ENCODE measurements around the gene LDHAL6B.

The LDHAL6B gene

DNA sequence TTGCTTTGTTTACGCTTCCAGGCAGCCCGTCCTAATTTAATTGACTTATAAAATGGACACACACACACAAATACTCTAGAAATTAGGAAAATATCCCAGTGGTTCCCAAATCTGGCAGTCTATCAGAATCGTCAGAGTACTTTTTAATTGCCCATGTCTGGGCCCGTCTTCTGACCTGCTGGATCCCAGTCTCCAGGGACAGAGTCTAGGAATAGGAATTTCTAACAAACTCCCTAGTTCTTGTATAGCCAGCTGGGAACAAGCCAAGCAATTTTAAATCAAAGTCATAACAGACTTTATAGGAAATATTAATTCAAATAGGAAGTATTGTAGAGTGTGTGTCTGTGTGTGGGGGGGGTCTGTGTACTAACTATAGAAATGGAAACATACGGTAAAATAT lies 33.4 kb downstream of the LDHAL6B start:
- Histone ChIP-seq H3K9ac (ENCODE audit: low read length) (no peak overlapping the region), H3K4me1 (ENCODE audit: insufficient read depth, low read length) (no peaks in the 10 kb centered on the region), H3K9me3 (ENCODE audit: low read length) (no peaks in the 10 kb centered on the region), H3K27ac (ENCODE audit: low read depth, low read length) (no peak overlapping the region), H3K27me3 (ENCODE audit: control insufficient read depth in 1 of 2, insufficient read depth in 2 of 2, low read length in 2 of 2) (no peaks in the 10 kb centered on the region), H3K4me3 (ENCODE audit: low read depth in 1 of 2, low read length in 2 of 2) (no peak overlapping the region), H3K36me3 (ENCODE audit: insufficient read depth, low read length) (no peaks in the 10 kb centered on the region)

DNA sequence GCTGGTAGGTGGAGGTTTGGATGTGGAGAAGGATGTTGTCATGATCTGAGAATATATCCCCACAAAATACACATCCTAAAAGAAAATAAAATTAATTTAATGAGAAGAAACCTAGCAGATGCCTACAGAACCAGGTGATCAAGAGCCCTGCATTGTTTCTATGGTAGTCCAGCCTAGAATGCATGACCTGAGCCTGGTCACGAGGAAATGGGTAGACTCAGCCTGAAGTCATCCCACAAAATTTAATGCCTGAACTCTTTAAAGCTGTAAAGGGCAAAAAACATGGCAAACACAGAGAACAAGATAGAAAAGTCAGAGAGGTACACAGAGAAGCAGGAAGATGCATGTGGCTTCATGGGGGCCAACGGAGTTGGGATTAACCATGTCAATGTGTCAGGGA lies 36.0 kb downstream of the LDHAL6B start:
- no peak overlapping the region for H3K4me3 ChIP-seq (ENCODE audit: low read depth in 1 of 2, low read length in 2 of 2)
- no peaks in the 10 kb centered on the region for H3K4me1 ChIP-seq (ENCODE audit: insufficient read depth, low read length)
- no peaks in the 10 kb centered on the region for H3K36me3 ChIP-seq (ENCODE audit: insufficient read depth, low read length)
- H3K27ac ChIP-seq (ENCODE audit: low read depth, low read length): no peak overlapping the region
- no peaks in the 10 kb centered on the region for H3K9me3 ChIP-seq (ENCODE audit: low read length)
- no peak overlapping the region for H3K9ac ChIP-seq (ENCODE audit: low read length)
- H3K27me3 ChIP-seq (ENCODE audit: control insufficient read depth in 1 of 2, insufficient read depth in 2 of 2, low read length in 2 of 2): no peaks in the 10 kb centered on the region

DNA sequence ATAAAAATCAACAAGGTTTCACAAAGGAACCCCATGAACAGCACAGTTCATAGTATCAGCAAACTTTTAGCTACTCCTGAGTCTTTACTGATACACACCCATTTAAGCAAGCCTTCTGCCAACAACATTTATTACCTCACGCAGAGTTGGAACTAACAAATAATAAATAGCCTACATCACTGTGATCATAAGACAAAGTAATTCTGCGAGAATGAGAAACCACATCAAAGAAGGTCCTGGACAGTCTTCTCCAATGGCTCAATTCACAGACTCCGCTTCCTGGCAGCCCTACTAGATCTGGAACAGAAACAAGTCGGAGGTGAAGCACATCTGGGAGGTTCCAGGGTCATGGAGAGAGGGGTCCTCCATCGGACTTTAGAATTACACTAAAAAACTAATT lies 37.0 kb downstream of the LDHAL6B start:
- Histone ChIP-seq H3K27ac (ENCODE audit: low read depth, low read length) (no peak overlapping the region), H3K36me3 (ENCODE audit: insufficient read depth, low read length) (no peaks in the 10 kb centered on the region), H3K4me3 (ENCODE audit: low read depth in 1 of 2, low read length in 2 of 2) (no peak overlapping the region), H3K9me3 (ENCODE audit: low read length) (no peaks in the 10 kb centered on the region), H3K4me1 (ENCODE audit: insufficient read depth, low read length) (no peaks in the 10 kb centered on the region), H3K9ac (ENCODE audit: low read length) (no peak overlapping the region), H3K27me3 (ENCODE audit: control insufficient read depth in 1 of 2, insufficient read depth in 2 of 2, low read length in 2 of 2) (no peaks in the 10 kb centered on the region)

DNA sequence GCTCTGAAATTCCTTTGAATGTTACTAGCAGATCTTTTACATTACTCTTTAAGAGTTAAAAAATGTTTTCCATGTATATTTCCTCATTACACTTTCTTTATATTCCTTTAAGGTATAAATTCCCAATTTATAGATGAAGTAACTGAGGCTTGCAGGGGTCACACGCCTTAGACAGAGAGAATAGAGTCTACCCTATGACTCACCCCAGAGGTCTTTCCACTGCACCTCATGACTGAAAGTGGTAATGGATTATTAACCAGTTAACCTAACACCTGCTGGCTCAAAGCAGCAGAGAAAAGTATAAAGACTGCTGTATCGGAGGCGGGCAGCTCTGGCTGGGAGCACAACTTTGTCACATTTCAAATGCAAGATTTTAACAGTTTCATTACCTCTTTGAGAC lies 37.7 kb downstream of the LDHAL6B start:
- Histone ChIP-seq H3K36me3 (ENCODE audit: insufficient read depth, low read length) (no peaks in the 10 kb centered on the region), H3K9ac (ENCODE audit: low read length) (no peak overlapping the region), H3K27me3 (ENCODE audit: control insufficient read depth in 1 of 2, insufficient read depth in 2 of 2, low read length in 2 of 2) (no peaks in the 10 kb centered on the region), H3K4me3 (ENCODE audit: low read depth in 1 of 2, low read length in 2 of 2) (no peak overlapping the region), H3K4me1 (ENCODE audit: insufficient read depth, low read length) (no peaks in the 10 kb centered on the region), H3K9me3 (ENCODE audit: low read length) (no peaks in the 10 kb centered on the region), H3K27ac (ENCODE audit: low read depth, low read length) (no peak overlapping the region)

DNA sequence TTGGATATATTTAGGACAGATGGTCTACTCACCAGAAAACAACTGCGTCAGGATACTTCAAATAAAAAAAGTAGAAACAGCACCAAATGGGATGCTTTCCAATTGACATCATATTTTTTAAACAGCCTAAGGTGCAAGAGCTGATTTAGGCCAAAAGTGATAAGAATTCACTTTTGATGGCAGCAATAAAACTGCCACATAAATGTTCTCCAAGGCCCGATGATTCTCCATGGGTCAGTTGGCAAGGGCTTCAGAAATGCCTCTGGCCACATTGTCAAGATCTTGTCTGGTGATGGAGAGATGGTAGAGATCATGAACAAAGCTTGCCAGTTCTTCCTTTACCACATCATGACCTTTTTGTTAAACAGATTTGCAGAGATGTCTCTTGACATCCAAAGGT lies 38.9 kb downstream of the LDHAL6B start:
- no peaks in the 10 kb centered on the region for H3K9me3 ChIP-seq (ENCODE audit: low read length)
- no peak overlapping the region for H3K4me3 ChIP-seq (ENCODE audit: low read depth in 1 of 2, low read length in 2 of 2)
- no peaks in the 10 kb centered on the region for H3K4me1 ChIP-seq (ENCODE audit: insufficient read depth, low read length)
- H3K9ac ChIP-seq (ENCODE audit: low read length): no peak overlapping the region
- H3K27me3 ChIP-seq (ENCODE audit: control insufficient read depth in 1 of 2, insufficient read depth in 2 of 2, low read length in 2 of 2): no peaks in the 10 kb centered on the region
- no peak overlapping the region for H3K27ac ChIP-seq (ENCODE audit: low read depth, low read length)
- peaks cover 5% of the 10 kb centered on the region for H3K36me3 ChIP-seq (ENCODE audit: insufficient read depth, low read length)

DNA sequence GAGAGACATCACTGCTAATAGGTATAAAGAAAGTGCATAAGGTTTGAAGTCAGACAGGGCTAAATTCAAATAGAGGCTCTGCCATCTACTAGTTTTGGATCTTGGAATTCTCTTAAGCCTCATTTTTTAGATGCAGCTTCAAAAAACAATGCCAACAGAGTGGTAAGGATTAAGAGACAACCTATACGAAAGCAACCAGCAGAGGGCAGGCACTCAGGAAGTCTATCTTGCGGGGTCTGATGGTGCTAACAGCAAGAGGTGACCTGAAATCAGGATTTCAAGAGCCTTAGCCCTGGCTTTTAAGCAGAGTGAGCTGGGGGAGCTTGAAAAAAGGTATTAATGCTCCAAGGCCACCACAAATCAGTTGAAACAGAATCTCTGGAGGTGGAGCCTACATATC lies 40.7 kb downstream of the LDHAL6B start:
- Histone ChIP-seq H3K27me3 (ENCODE audit: control insufficient read depth in 1 of 2, insufficient read depth in 2 of 2, low read length in 2 of 2) (no peaks in the 10 kb centered on the region), H3K4me3 (ENCODE audit: low read depth in 1 of 2, low read length in 2 of 2) (no peak overlapping the region), H3K4me1 (ENCODE audit: insufficient read depth, low read length) (no peaks in the 10 kb centered on the region), H3K36me3 (ENCODE audit: insufficient read depth, low read length) (peaks cover 5% of the 10 kb centered on the region), H3K9ac (ENCODE audit: low read length) (no peak overlapping the region), H3K27ac (ENCODE audit: low read depth, low read length) (no peak overlapping the region), H3K9me3 (ENCODE audit: low read length) (no peaks in the 10 kb centered on the region)

DNA sequence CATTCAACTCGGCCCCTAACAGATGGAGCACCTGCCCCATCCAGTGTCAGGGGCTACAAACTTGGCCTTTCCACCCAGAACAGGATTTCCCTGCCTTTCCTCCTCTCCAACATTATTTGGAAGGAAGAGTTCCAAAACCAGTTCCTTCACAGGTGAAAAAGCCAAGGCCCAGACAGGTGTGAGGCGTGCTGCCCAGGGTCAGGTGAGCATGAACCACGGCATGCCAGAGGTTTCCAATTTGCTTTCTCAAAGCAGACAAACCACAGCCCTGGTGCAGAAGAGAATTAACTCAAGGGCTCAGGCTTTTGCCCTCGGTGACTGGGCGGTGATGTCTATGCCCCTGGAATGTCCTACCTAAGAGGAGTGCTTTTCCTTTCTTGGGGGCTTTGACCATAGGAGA lies 43.2 kb downstream of the LDHAL6B start:
- H3K27ac ChIP-seq (ENCODE audit: low read depth, low read length): no peak overlapping the region
- peaks cover 5% of the 10 kb centered on the region for H3K36me3 ChIP-seq (ENCODE audit: insufficient read depth, low read length)
- no peaks in the 10 kb centered on the region for H3K4me1 ChIP-seq (ENCODE audit: insufficient read depth, low read length)
- no peaks in the 10 kb centered on the region for H3K27me3 ChIP-seq (ENCODE audit: control insufficient read depth in 1 of 2, insufficient read depth in 2 of 2, low read length in 2 of 2)
- H3K4me3 ChIP-seq (ENCODE audit: low read depth in 1 of 2, low read length in 2 of 2): no peak overlapping the region
- H3K9me3 ChIP-seq (ENCODE audit: low read length): no peaks in the 10 kb centered on the region
- no peak overlapping the region for H3K9ac ChIP-seq (ENCODE audit: low read length)

DNA sequence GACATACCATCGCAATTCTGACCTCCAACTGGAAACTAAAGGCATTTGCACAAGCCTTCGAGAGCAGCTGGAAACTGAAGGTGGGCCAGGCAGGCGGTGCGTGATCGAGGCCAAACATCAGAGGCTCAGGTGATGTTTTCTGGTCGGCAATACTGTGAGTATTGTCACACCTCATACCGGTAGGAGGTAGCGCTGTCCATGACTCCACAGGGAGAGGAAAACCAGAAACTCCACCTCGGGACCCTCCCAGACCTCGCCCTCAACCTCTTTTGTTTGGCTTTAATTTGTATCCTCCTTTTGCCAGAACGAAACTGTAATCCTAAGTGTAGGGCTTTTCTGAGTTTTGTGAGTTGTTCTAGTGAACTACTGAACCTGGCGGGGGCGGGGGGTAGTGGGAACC lies 43.6 kb downstream of the LDHAL6B start:
- Histone ChIP-seq H3K4me3 (ENCODE audit: low read depth in 1 of 2, low read length in 2 of 2) (no peak overlapping the region), H3K4me1 (ENCODE audit: insufficient read depth, low read length) (no peaks in the 10 kb centered on the region), H3K9me3 (ENCODE audit: low read length) (no peaks in the 10 kb centered on the region), H3K27me3 (ENCODE audit: control insufficient read depth in 1 of 2, insufficient read depth in 2 of 2, low read length in 2 of 2) (no peaks in the 10 kb centered on the region), H3K27ac (ENCODE audit: low read depth, low read length) (no peak overlapping the region), H3K9ac (ENCODE audit: low read length) (no peak overlapping the region), H3K36me3 (ENCODE audit: insufficient read depth, low read length) (peaks cover 5% of the 10 kb centered on the region)

DNA sequence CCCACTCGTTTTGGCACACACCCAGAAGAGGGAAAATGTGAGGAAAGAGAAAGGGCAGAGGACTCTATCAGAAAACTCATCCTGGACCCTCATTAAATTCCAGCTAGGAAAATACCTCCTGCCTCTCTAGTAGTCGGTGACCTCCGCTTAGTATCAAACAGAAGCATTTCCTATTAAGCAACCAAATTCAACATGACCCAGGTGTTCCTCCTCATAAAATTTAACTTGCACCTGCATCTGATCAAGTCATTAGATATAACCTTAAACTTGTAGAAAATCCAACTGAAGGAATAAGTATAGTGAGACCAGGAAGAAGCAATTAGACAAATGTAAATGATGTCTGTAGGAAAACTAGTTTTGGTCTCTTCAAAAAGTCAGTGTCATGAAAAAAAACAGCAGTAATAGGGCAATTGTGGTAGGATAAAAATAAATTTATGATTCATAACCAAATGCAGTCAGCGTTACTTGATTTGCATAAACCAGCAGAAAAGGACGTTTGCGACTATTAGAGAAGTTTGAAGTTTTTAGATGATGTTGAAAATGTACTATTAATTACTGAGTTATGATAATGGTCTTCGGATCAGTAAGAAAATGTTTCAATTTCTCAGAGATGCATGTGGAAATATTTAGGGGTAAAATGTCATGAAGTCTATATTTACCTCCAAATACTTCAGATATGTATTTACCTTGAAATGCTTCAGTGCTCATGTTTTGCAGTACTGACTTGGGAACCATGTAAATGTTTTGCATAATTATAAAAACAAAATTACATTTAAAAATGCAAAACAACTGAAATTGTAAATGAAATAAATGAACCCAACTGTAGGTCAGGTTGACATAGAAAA lies 44.6 kb downstream of the LDHAL6B start:
- no peak overlapping the region for H3K27ac ChIP-seq (ENCODE audit: low read depth, low read length)
- no peaks in the 10 kb centered on the region for H3K9me3 ChIP-seq (ENCODE audit: low read length)
- peaks cover 5% of the 10 kb centered on the region for H3K36me3 ChIP-seq (ENCODE audit: insufficient read depth, low read length)
- H3K27me3 ChIP-seq (ENCODE audit: control insufficient read depth in 1 of 2, insufficient read depth in 2 of 2, low read length in 2 of 2): no peaks in the 10 kb centered on the region
- no peak overlapping the region for H3K4me3 ChIP-seq (ENCODE audit: low read depth in 1 of 2, low read length in 2 of 2)
- no peak overlapping the region for H3K9ac ChIP-seq (ENCODE audit: low read length)
- no peaks in the 10 kb centered on the region for H3K4me1 ChIP-seq (ENCODE audit: insufficient read depth, low read length)

DNA sequence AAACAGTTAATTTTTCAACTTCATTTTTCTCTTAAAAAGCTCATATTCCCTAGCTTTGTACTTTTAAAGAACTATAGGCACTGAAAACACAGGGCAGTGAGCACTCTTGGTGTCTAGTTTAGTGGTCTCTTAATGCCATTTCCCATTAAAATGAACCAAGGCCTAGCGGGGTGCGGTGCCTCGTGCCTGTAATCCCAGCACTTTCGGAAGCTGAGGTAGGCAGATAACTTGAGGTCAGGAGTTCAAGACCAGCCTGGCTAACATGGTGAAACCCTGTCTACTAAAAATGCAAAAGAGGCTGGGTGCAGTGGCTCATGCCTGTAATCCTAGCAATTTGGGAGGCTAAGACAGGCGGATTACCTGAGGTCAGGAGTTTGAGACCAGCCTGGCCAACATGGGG lies 45.5 kb downstream of the LDHAL6B start:
- Histone ChIP-seq H3K9me3 (ENCODE audit: low read length) (no peaks in the 10 kb centered on the region), H3K4me3 (ENCODE audit: low read depth in 1 of 2, low read length in 2 of 2) (no peak overlapping the region), H3K9ac (ENCODE audit: low read length) (no peak overlapping the region), H3K27ac (ENCODE audit: low read depth, low read length) (no peak overlapping the region), H3K36me3 (ENCODE audit: insufficient read depth, low read length) (peaks cover 5% of the 10 kb centered on the region), H3K27me3 (ENCODE audit: control insufficient read depth in 1 of 2, insufficient read depth in 2 of 2, low read length in 2 of 2) (no peaks in the 10 kb centered on the region), H3K4me1 (ENCODE audit: insufficient read depth, low read length) (no peaks in the 10 kb centered on the region)

DNA sequence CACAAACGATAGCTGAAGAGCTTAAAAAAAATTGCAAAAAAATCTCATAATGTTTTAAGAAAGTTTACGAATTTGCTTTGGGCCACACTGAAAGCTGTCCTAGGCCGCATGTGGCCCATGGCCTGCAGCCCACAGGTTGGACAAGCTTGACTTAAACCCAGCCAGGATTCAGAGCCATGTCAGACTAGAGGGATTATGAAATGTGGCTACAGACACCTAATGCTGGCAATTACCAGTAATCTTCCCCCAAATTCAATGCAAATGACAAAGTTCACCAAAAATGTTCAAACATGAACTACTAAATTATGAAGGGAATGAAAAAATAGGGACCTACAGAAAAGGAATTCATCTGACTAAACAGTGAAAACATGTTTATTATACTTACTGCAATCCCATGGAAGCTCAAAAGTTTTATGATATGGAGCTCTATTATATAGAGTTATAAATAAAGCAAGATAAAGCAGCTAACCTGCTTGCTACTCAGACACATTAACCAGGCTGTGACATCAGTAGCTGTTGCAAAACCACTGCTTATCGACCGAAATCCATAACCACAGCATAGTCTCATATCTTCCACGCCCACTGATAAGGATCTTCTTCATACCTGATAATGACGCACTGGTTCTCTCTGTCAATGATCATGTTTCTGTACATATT lies 49.2 kb downstream of the LDHAL6B start:
- no peaks in the 10 kb centered on the region for H3K9me3 ChIP-seq (ENCODE audit: low read length)
- no peak overlapping the region for H3K27ac ChIP-seq (ENCODE audit: low read depth, low read length)
- no peak overlapping the region for H3K4me3 ChIP-seq (ENCODE audit: low read depth in 1 of 2, low read length in 2 of 2)
- no peaks in the 10 kb centered on the region for H3K4me1 ChIP-seq (ENCODE audit: insufficient read depth, low read length)
- H3K9ac ChIP-seq (ENCODE audit: low read length): no peak overlapping the region
- no peaks in the 10 kb centered on the region for H3K27me3 ChIP-seq (ENCODE audit: control insufficient read depth in 1 of 2, insufficient read depth in 2 of 2, low read length in 2 of 2)
- H3K36me3 ChIP-seq (ENCODE audit: insufficient read depth, low read length): no peaks in the 10 kb centered on the region

DNA sequence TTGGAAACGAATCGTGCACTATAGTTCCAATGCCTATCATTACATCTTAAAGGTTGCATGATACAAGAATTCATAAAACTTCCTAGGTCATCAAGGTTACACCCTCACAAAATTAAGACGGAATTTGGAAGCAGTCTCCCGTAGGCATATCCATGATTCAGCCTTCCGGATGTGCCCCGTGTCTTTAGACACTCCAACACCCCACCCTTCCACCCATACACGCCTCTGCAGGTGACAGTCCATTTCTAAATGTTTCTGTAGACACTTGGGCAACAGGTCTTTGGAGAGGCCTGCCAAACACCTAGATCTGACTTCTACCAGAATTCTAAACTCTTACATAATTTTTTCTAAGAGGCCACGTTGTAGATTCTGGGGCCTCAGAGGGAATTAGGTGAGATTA lies 49.8 kb downstream of the LDHAL6B start:
- H3K4me3 ChIP-seq (ENCODE audit: low read depth in 1 of 2, low read length in 2 of 2): no peak overlapping the region
- no peaks in the 10 kb centered on the region for H3K36me3 ChIP-seq (ENCODE audit: insufficient read depth, low read length)
- no peaks in the 10 kb centered on the region for H3K27me3 ChIP-seq (ENCODE audit: control insufficient read depth in 1 of 2, insufficient read depth in 2 of 2, low read length in 2 of 2)
- H3K9me3 ChIP-seq (ENCODE audit: low read length): no peaks in the 10 kb centered on the region
- H3K4me1 ChIP-seq (ENCODE audit: insufficient read depth, low read length): no peaks in the 10 kb centered on the region
- H3K27ac ChIP-seq (ENCODE audit: low read depth, low read length): no peak overlapping the region
- H3K9ac ChIP-seq (ENCODE audit: low read length): no peak overlapping the region
